Fibroblast of lung (primary cell): ENCODE data around the gene INSYN2B.

Experiments
- CTCF ChIP-seq, 2 donors: IDR thresholded peaks in 1 of 2; conservative IDR thresholded peaks in 1 of 2; 1 replicate in 1 of 2; 2 replicates in 1 of 2; pipeline ENCODE4 v1.5.1; 2011 to 2012; ENCODE audit warnings: low read length in 2 of 2, control low read depth in 1 of 2, inconsistent platforms in 1 of 2, low read depth in 1 of 2, mild to moderate bottlenecking in 1 of 2
- EZH2 ChIP-seq: IDR thresholded peaks from 2 replicates; pipeline ENCODE4 v1.5.1; 2012; ENCODE audit warnings: low read length, control low read depth, mild to moderate bottlenecking; ENCODE audit errors: missing control alignments

DNA sequence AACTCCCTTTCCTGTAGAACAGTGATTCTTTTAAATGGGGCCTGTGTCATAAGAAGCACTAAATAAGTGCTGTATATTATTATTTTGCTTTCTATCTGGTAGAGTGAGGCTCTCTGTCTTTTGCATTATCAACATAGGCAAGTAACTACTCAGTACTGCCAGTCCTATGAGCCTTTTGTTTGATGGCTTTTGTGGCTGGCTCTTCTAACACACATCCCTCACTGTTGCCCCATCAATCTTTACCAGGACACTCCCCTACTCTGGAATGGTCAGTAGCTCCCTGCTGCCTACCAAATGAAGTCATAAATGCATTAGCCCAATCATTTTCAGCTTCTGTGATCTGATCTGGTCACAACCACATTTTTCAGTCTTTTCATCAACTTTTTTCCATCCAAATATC lies 137.6 kb downstream of the INSYN2B start:
- no peak for TF ChIP-seq CTCF (conservative IDR thresholded peaks at IDR 0.05 in 1 of 2, IDR thresholded peaks at IDR 0.05 in 1 of 2; ENCODE audit: low read depth in 1 of 2, low read length in 2 of 2)
- TF ChIP-seq EZH2, result no peak
